ENCODE results near the gene CTDP1.

DNA sequence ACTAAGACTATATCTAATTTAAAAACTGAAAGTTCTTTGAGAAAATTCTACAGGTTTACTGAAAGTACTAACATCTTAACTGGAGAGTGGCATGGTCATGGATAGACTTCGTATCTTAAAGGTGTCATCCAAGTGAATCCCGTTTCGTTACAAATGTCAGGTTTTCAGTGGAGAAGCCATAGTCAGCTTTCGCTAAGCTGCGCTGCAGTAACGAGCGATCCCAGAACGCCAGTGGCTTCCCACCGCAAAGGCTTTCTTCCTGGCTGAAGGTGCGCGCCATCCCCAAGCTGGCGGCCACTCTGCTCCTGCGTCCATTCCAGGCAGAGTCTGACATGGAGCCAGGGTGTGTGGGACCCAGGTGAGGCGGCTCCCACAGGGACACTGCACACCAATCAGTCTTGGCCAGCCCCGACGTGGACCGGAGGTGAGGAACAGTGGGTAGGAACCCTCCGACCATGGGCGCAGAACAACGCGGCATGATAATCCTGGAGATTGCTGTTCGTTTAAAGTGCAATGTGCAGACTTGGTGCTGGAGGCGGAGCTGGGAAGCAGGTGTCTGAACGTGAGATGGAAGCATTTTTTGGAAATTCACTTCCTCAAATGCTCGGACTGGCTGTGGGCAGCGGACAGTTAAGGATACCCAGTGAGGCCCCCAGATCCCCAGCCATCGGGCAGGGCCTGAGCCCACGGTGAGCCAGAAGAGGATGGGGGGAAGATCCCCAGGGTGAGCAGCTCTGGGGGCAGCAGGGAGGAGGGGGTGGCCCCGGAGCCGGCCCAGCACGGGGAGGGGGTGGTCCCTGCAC lies 90.3 kb downstream of the CTDP1 start:
- TF ChIP-seq, protein P1, sequence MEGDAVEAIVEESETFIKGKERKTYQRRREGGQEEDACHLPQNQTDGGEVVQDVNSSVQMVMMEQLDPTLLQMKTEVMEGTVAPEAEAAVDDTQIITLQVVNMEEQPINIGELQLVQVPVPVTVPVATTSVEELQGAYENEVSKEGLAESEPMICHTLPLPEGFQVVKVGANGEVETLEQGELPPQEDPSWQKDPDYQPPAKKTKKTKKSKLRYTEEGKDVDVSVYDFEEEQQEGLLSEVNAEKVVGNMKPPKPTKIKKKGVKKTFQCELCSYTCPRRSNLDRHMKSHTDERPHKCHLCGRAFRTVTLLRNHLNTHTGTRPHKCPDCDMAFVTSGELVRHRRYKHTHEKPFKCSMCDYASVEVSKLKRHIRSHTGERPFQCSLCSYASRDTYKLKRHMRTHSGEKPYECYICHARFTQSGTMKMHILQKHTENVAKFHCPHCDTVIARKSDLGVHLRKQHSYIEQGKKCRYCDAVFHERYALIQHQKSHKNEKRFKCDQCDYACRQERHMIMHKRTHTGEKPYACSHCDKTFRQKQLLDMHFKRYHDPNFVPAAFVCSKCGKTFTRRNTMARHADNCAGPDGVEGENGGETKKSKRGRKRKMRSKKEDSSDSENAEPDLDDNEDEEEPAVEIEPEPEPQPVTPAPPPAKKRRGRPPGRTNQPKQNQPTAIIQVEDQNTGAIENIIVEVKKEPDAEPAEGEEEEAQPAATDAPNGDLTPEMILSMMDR (IDR thresholded peaks at IDR 0.05), result no peak
- TF ChIP-seq POLR2A (IDR thresholded peaks at IDR 0.05), result no peak

Data from gastroesophageal sphincter (tissue), 3 donors.